ENCODE measurements around the gene SMAD5.

SMAD5 gene

DNA sequence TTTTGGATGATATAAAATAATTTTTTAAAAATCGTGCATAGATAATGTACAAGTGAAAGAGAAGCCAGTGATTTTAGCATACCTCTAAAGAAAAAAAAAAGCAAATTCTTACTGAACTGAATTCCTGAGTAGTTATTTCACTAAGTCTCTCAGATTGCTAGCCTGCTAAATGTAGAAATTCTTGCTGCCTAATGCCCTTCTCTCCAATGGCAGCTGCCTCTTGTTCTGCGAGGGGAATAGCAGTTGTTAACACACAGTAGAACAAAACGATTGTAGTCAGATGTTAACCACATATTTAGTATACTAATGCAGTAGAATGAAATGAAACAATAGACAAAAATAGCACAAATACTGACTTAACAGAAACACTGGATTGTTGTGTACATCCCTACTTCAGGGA, 26.8 kb downstream of the SMAD5 start:
- DNase-seq: no peak

GRCh38 chr5:136162008-136162407, 29.4 kb downstream of the SMAD5 start:
- DNase-seq: no peak

DNA sequence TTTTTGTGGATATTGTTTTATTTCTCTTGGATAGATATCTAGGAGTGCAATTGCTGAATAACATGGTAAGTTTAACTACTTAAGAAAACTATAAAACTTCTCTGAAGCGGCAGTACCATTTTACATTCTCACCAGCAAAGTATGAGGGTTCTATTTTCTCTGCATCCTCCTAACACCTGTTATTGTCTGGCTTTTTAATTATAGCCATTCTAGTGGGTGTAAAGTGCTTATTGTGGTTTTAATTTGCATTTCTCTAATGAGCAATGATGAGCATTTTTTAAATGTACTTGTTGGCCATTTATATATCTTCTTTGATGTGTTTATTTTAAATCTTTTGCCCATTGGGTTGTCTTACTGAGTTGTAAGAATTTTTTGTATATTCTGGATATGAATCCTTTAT, 31.6 kb downstream of the SMAD5 start:
- no peak for DNase-seq

- DNase-seq: no peak
Observed at GRCh38 chr5:136166909-136167308, 34.3 kb downstream of the SMAD5 start.

- DNase-seq: no peak
Observed at GRCh38 chr5:136169218-136169617, 36.6 kb downstream of the SMAD5 start.

- DNase-seq: no peak
Observed at GRCh38 chr5:136174021-136174659, 41.5 kb downstream of the SMAD5 start.

DNA sequence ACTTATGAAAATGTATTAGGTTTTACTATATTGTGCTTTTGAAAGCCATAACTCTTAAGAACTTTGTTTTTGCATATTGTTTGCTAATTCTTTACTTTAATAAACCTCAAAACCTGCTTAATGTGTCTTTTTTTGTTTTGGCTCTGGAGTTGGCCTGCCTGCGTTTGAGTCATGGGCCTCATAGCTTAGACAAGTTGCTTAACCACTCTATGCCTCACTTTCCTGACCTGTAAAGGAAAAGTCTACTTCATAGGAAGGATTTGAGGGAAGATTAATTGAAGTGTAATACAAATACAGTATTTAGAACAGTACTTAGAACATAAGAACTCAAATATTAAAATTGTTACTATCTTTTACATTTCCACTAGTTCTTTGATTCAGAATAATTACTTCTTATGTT, 50.0 kb downstream of the SMAD5 start:
- DNase-seq: no peak

DNA sequence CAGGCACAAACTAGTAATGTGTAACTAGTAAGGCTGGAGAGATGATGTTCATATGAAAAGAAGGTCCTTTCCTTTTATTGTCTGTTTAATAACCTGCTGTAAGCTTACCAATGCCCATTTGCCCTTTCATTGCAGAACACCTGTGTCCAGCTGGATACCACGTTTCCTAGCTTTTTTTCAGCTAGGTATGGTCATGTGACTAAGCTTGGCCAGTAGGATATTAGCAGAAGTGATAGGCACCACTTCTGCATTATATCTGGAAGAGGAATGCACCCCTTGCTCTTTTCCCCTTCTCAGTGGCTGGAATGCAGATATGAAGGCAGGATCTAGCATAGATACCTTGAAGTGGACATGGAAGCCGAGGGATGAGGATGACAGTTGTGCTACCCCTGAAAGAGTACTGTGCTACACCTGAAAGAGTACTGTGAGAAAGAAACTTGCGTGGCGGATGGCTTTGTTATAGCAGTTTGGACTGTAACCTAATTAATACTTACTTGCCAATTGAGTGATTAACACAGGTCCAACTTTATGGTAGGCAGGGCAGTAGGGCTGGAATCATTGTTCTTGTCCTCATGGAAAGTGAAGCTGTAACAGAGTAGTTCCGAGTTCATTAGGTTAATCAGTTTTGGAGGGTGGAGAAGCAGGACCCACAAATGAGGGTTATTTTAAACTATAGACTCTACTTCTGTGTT, 53.5 kb downstream of the SMAD5 start:
- no peak for DNase-seq

GRCh38 chr5:136186796-136187195, 54.2 kb downstream of the SMAD5 start:
- DNase-seq: no peak

GRCh38 chr5:136188859-136189258, 56.2 kb downstream of the SMAD5 start:
- DNase-seq: no peak

DNA sequence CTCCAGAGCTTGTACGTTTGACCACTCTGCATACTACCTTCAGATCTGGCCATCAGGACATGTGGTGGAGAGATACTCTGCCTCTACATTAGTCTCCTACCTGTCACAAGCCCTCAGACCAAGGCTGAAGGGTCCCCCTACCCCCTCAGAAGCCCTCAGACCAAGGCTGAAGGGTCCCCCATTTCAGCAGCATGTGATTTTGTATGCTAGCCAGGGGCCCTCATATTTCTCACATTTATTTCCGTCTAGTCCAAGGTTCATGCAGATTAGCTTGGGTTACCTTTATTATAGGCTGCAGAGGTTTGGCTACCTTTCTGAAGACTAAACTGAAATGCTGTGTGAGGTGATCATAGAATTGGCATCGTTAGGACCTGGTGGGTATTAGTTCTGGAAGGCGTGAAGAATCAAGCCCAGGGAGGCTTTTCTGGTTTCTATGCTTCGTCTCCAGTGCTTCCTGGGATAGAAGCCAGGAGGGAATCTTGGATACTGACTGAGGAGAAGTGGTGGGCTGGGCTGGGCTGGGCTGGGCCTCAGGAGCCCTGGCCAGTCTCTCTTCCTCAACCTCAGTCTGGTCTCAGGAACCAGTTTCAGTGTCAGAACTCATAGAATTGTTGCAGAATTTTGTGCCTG, 57.6 kb downstream of the SMAD5 start:
- DNase-seq: no peak

GRCh38 chr5:136190904-136191303, 58.3 kb downstream of the SMAD5 start:
- no peak for DNase-seq

DNA sequence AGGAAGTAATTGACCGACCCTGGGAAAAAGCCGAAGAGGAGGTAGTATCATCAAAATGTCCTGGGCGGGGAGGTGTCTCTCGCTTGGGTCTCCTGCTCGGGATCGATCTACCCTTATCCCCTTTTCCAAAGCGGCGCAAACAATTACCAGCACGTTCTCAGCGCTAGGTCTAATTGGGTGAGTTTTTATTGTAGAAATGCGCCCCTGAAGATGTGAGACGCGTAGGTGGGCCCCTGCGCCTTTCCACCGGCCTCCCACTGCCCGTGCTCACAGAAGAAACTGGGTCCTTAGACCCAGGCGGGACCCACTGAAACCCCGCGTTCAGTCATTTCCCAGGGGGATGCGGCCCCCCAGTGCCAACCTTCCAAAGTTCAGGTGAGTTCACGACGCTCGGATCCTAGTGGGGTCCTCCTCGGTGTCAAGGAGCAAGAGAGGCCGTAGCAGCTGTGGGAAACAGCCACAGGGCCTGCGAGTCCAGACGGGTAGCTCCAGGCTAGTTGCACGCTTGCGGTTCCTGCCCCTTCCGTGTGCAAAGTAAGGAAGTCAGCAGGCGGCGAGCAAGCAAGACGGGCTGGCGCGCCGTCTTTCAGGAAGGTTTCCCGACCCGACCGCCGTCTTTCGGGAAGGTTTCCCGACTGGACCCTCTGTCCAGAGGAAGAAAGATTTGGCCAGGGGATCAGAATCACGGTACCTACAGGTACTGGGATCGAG, 58.8 kb downstream of the SMAD5 start:
- DNase-seq: no peak

DNA sequence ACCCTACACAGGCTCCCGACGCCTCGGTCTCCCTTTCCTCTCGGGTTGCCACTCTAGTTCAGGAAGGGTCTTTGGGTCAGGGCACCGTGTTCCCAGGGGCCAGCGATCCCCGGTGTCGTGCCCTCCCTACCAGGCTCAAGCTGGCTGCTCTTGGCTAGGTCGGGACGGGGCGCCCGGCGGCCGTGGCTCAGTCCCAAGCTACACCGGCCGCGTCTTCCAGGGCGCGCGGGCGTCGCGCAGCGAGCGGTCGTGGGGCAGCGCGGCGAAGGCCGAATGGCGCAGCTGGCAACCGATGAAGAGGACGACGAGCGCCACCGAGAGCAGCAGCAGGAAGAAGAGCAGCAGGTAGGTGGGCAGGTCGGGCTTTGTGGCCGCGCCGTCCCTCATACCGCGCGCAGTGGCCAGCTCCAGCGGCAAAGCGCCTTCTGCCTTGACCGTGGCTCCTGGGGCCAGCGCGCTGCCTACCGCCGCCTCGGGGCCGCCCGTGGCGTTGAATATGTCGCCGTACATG, 59.4 kb downstream of the SMAD5 start:
- DNase-seq: no peak

GRCh38 chr5:136192526-136193321, 60.1 kb downstream of the SMAD5 start, which contains the start of gene SMIM32:
Gene SMIM32 (minus strand): TSS chr5:136193162. CDS start chr5:136192524, 638 bp downstream.
- no peak for DNase-seq

GRCh38 chr5:136193322-136193935, 60.8 kb downstream of the SMAD5 start:
- DNase-seq: no peak

GRCh38 chr5:136194576-136194975, 61.9 kb downstream of the SMAD5 start:
- no peak for DNase-seq

- no peak for DNase-seq
Observed at GRCh38 chr5:136195971-136196820, 63.6 kb downstream of the SMAD5 start.

DNA sequence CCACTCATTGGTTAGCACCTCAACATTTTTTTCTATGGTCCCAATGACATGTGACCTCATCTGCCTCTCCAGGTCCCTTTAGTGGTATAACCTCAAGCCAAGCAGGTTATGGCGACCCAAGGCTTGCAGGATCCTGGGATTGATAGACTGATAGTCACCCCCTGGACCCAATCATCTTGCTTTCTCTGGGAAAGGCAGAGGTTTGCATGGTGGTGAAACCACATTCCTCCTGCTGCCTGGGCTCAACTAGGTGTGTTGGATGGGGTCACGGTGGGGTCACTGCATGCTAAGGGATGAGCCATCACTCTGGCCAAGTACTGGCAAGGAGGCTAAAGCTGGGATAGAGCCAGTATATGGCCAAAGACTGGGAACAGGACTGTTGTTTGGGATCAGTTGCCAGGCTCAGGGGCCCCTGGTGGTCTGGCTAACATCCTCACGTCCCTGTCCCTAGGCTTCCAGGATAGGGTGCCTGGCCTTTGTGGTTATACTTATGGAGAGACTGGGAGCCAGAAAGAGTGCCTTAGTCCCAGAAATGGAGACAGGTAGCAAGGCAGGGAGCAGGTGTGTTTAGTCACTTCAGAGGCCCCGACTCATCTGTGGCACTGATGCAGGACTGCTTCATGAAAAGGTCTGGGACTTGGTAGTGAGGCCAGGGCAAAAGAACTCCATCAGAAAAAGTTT, 65.0 kb downstream of the SMAD5 start:
- no peak for DNase-seq

DNA sequence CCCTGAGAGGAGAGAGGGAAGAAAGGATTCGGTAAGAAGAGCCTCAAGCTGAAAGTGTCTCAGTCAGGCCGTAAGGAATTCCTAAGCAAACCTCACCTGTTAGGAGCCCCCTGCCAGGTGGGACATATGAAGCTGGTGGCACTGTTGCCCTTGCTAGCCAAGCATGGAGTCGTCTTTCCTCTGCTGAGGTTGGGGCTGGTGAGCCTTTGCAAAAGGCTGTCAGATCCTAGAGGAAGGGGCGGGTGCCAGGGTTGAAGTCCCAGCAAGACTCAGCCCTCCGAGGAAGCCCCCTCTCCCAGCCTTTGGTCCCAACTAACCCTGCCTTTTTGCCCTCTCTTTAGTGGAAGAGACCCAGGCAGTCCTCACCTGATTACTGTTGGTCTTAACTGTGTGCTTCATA, 65.8 kb downstream of the SMAD5 start:
- no peak for DNase-seq

Data from activated T-cell treated with anti-CD3 and anti-CD28 coated beads, Interleukin-2, amount 50 U/mL, for 48 hours (primary cell).